HCT116 (cell line): Measurements from ENCODE around the gene SFXN3.

Experiments used
- ATF3 ChIP-seq: IDR thresholded peaks from 2 replicates; pipeline ENCODE4 v1.6.1; 2012
- ELF1 ChIP-seq: IDR thresholded peaks from 2 replicates; pipeline ENCODE4 v1.6.1; 2012; ENCODE audit warnings: low read depth, borderline replicate concordance
- JUND ChIP-seq: IDR thresholded peaks from 2 replicates; pipeline ENCODE4 v1.6.1; 2012
- POLR2A ChIP-seq: IDR thresholded peaks from 2 replicates; pipeline ENCODE4 v1.7.0; 2011; ENCODE audit warnings: borderline replicate concordance; ENCODE audit not compliant: insufficient read depth, insufficient read length; ENCODE audit errors: extremely low read depth
- POLR2AphosphoS5 ChIP-seq: IDR thresholded peaks from 2 replicates; pipeline ENCODE4 v1.6.1; 2011; ENCODE audit warnings: mild to moderate bottlenecking, low read depth, low read length, moderate library complexity
- SIN3A ChIP-seq: IDR thresholded peaks from 2 replicates; pipeline ENCODE4 v1.6.1; 2012; ENCODE audit warnings: low read depth
- TF ChIP-seq, protein P1 (sequence below), 3 experiments: fragments of 200-600 bp in 1 of 3; sonication (generic) in 1 of 3; IDR thresholded peaks in 2 of 3; conservative IDR thresholded peaks in 1 of 3; 2 replicates each; pipeline ENCODE4 v1.5.1; 2012 to 2017; ENCODE audit warnings: low read depth in 2 of 3, low read length in 2 of 3, antibody characterized with exemption in 1 of 3, borderline replicate concordance in 1 of 3, control low read depth in 1 of 3, mild to moderate bottlenecking in 1 of 3, mixed read lengths in 1 of 3, mixed run types in 1 of 3, moderate library complexity in 1 of 3; ENCODE audit not compliant: insufficient read depth in 1 of 3
- TF ChIP-seq, protein P2 (sequence below): IDR thresholded peaks from 2 replicates; pipeline ENCODE4 v1.6.1; 2012; ENCODE audit warnings: low read depth
- TF ChIP-seq, protein P3 (sequence below): IDR thresholded peaks from 2 replicates; pipeline ENCODE4 v1.6.1; 2011; ENCODE audit warnings: mild to moderate bottlenecking, low read length, moderate library complexity; ENCODE audit not compliant: insufficient replicate concordance; ENCODE audit errors: extremely low read depth

- TF ChIP-seq, protein P1, sequence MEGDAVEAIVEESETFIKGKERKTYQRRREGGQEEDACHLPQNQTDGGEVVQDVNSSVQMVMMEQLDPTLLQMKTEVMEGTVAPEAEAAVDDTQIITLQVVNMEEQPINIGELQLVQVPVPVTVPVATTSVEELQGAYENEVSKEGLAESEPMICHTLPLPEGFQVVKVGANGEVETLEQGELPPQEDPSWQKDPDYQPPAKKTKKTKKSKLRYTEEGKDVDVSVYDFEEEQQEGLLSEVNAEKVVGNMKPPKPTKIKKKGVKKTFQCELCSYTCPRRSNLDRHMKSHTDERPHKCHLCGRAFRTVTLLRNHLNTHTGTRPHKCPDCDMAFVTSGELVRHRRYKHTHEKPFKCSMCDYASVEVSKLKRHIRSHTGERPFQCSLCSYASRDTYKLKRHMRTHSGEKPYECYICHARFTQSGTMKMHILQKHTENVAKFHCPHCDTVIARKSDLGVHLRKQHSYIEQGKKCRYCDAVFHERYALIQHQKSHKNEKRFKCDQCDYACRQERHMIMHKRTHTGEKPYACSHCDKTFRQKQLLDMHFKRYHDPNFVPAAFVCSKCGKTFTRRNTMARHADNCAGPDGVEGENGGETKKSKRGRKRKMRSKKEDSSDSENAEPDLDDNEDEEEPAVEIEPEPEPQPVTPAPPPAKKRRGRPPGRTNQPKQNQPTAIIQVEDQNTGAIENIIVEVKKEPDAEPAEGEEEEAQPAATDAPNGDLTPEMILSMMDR (IDR thresholded peaks at IDR 0.05 in 2 of 3, conservative IDR thresholded peaks at IDR 0.05 in 1 of 3; ENCODE audit: borderline replicate concordance in 1 of 3, insufficient read depth in 1 of 3, low read depth in 2 of 3, low read length in 2 of 3), result no peak
- TF ChIP-seq ATF3 (no peak), POLR2AphosphoS5 (no peak), ELF1 (no peak), SIN3A (no peak), POLR2A (no peak), JUND (no peak)
- TF ChIP-seq, protein P2, sequence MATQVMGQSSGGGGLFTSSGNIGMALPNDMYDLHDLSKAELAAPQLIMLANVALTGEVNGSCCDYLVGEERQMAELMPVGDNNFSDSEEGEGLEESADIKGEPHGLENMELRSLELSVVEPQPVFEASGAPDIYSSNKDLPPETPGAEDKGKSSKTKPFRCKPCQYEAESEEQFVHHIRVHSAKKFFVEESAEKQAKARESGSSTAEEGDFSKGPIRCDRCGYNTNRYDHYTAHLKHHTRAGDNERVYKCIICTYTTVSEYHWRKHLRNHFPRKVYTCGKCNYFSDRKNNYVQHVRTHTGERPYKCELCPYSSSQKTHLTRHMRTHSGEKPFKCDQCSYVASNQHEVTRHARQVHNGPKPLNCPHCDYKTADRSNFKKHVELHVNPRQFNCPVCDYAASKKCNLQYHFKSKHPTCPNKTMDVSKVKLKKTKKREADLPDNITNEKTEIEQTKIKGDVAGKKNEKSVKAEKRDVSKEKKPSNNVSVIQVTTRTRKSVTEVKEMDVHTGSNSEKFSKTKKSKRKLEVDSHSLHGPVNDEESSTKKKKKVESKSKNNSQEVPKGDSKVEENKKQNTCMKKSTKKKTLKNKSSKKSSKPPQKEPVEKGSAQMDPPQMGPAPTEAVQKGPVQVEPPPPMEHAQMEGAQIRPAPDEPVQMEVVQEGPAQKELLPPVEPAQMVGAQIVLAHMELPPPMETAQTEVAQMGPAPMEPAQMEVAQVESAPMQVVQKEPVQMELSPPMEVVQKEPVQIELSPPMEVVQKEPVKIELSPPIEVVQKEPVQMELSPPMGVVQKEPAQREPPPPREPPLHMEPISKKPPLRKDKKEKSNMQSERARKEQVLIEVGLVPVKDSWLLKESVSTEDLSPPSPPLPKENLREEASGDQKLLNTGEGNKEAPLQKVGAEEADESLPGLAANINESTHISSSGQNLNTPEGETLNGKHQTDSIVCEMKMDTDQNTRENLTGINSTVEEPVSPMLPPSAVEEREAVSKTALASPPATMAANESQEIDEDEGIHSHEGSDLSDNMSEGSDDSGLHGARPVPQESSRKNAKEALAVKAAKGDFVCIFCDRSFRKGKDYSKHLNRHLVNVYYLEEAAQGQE, result no peak
- TF ChIP-seq, protein P3, sequence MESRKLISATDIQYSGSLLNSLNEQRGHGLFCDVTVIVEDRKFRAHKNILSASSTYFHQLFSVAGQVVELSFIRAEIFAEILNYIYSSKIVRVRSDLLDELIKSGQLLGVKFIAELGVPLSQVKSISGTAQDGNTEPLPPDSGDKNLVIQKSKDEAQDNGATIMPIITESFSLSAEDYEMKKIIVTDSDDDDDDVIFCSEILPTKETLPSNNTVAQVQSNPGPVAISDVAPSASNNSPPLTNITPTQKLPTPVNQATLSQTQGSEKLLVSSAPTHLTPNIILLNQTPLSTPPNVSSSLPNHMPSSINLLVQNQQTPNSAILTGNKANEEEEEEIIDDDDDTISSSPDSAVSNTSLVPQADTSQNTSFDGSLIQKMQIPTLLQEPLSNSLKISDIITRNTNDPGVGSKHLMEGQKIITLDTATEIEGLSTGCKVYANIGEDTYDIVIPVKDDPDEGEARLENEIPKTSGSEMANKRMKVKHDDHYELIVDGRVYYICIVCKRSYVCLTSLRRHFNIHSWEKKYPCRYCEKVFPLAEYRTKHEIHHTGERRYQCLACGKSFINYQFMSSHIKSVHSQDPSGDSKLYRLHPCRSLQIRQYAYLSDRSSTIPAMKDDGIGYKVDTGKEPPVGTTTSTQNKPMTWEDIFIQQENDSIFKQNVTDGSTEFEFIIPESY, result no peak
Observed at GRCh38 chr10:101079874-101080273, 48.8 kb downstream of the SFXN3 start.
